CD4-positive, alpha-beta T cell (primary cell): ENCODE measurements around the gene ITIH2. TPM values are rescaled to one million over a fixed set of nuclear protein-coding genes. Genes with fewer than 3 reads are reported as not detected.
"Not testable (repeated sequence)": the region's sequence is repeated elsewhere in the genome, so short reads cannot be mapped to it uniquely, and the experiment has no call there.

Source experiments
- ATAC-seq: fragments of 200-7000 bp; cut with Tn5 transposase; one replicate; pipeline ENCODE4 v1.10.0; 2022; ENCODE audit warnings: mild to moderate bottlenecking; ENCODE audit not compliant: poor library complexity
- CTCF ChIA-PET: fragments of 350-600 bp; sonication (Branson Sonifier 250); formaldehyde crosslinking; loops from one replicate; lab custom pipeline; 2021; ENCODE audit warnings: antibody characterized with exemption, inconsistent platforms; lab: Charles Lee
- POLR2A ChIA-PET: fragments of 350-600 bp; sonication (Branson Sonifier 250); formaldehyde crosslinking; loops from one replicate; lab custom pipeline; 2021; ENCODE audit warnings: antibody characterized with exemption, inconsistent platforms; lab: Charles Lee
- DNase-seq, 14 experiments: peaks; one replicate each; pipeline ENCODE4 v3.0.0-alpha.2; 2013 to 2020; ENCODE audit warnings: mixed read lengths in 2 of 14
- H3K27ac ChIP-seq, 2 donors: one replicate each; pipeline versions ENCODE4 v1.5.1 to v1.7.0; 2013; ENCODE audit warnings: low read length in 2 of 2, low read depth in 1 of 2, mild to moderate bottlenecking in 1 of 2
- H3K27me3 ChIP-seq, 2 experiments: 1 replicate in 1 of 2; 2 replicates in 1 of 2; pipeline versions ENCODE4 v1.6.1 to v1.7.0; 2013; ENCODE audit warnings: low read length in 2 of 2, control low read depth in 1 of 2, mild to moderate bottlenecking in 1 of 2, moderate library complexity in 1 of 2; ENCODE audit not compliant: insufficient read depth in 2 of 2, control insufficient read depth in 1 of 2
- H3K36me3 ChIP-seq: one replicate; pipeline ENCODE4 v1.6.1; 2013; ENCODE audit warnings: low read length, control low read depth; ENCODE audit not compliant: insufficient read depth
- H3K4me1 ChIP-seq: one replicate; pipeline ENCODE4 v1.6.1; 2013; ENCODE audit warnings: low read length, control low read depth; ENCODE audit not compliant: insufficient read depth
- H3K4me3 ChIP-seq: one replicate; pipeline ENCODE4 v1.5.1; 2013; ENCODE audit warnings: mild to moderate bottlenecking, low read length, moderate library complexity
- H3K9me3 ChIP-seq, 2 experiments: 1 replicate in 1 of 2; 2 replicates in 1 of 2; pipeline versions ENCODE4 v1.6.1 to v1.7.0; 2013; ENCODE audit warnings: low read length in 2 of 2, mild to moderate bottlenecking in 2 of 2, control low read depth in 1 of 2, moderate library complexity in 1 of 2; ENCODE audit not compliant: control insufficient read depth in 1 of 2, insufficient read depth in 1 of 2
- H3K27ac Mint-ChIP-seq: one replicate; pipeline ENCODE4 v1.8.0; 2020; ENCODE audit warnings: mixed read lengths
- H3K27me3 Mint-ChIP-seq: one replicate; pipeline ENCODE4 v1.8.0; 2021; ENCODE audit warnings: mixed read lengths
- H3K36me3 Mint-ChIP-seq: one replicate; pipeline ENCODE4 v1.8.0; 2021; ENCODE audit warnings: low read depth, mixed read lengths
- H3K4me1 Mint-ChIP-seq: one replicate; pipeline ENCODE4 v1.8.0; 2021; ENCODE audit warnings: low read depth, mixed read lengths
- H3K4me3 Mint-ChIP-seq: one replicate; pipeline ENCODE4 v1.8.0; 2020; ENCODE audit warnings: mild to moderate bottlenecking, mixed read lengths
- H3K9me3 Mint-ChIP-seq: one replicate; pipeline ENCODE4 v1.8.0; 2020; ENCODE audit warnings: mixed read lengths
- CTCF ChIP-seq: fragments of 200-600 bp; IDR thresholded peaks from one replicate; pipeline ENCODE4 v1.8.0; 2022; ENCODE audit warnings: antibody characterized with exemption, mild to moderate bottlenecking
- intact Hi-C, 2 experiments: fragments of 100-400 bp; cut with DNase I in 1 of 2; cut with micrococcal nuclease in 1 of 2; formaldehyde crosslinking; loops; one replicate each; pipeline versions ENCODE4 v1.15.1 to v1.9.0; 2023 to 2025; cut with DNase I, micrococcal nuclease
- total RNA-seq, 174 experiments: library from RNA in 2 of 174; stranded (reverse) in 2 of 174; gene quantifications; one replicate each; pipeline ENCODE4 v1.2.3 and lab custom pipeline; 2021 to 2026

Gene ITIH2
- total RNA-seq, 2 experiments from 2014 or later: not detected

DNA sequence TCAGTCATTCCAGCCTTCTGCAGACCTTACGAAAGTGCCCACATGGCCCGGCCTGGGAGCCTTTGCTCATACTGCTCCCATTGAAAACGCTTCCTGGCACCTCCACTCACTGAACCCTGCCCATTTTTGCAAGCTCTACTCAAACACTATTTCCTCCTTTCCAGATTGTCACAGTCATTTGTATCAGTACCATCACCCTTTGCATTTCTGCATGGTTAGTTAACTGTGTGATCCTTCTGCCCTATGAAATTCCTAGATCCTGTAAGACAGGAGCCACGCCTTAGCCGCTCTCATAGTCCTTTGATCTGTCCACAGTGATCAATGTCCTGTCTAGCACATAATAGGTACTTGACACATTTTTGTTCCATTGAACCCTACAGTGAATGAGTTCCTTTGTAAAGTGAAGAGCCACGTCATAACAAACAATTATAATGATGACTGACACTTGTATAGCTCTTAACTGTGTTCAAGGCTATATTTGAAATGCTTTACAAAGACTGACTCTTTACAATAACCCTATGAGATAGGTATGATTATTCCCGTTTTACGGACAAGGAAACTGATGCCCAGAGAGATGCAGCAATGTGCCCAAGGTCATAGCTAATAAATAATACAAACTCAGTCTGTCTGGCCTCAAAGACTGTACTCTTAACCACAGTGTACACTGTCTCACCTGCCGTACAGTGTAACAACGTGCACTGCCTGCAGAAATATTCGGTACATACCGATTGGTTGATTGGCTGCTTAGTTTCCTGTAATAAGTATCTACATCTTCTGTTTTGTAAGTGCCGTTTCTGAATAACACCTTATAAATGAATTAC is 16.6 kb upstream of the ITIH2 start:
- H3K9me3 ChIP-seq: peaks cover 4 to 11% of the 10 kb centered on the region in 2 experiments
- no peak overlapping the region for H3K4me3 ChIP-seq
- TF ChIP-seq CTCF: no peak
- H3K27ac ChIP-seq: no peak overlapping the region
- peaks cover 5% of the 10 kb centered on the region for H3K4me1 Mint-ChIP-seq
- H3K27ac Mint-ChIP-seq: no peak overlapping the region
- CTCF ChIA-PET: interaction anchor here (0.6 to 4.9 kb wide), 16 partner anchors 9 to 1272 kb away, joined by 3 to 34 read pairs (median 3); no protein-coding TSS in a partner anchor
- no peaks in the 10 kb centered on the region for H3K36me3 ChIP-seq
- H3K36me3 Mint-ChIP-seq: no peaks in the 10 kb centered on the region
- H3K4me3 Mint-ChIP-seq: no peak overlapping the region
- H3K9me3 Mint-ChIP-seq: peaks cover 2% of the 10 kb centered on the region
- POLR2A ChIA-PET: interaction anchor here (0.6 to 1.0 kb wide), 3 partner anchors 161 to 276 kb away, joined by 3 to 8 read pairs (median 3); partner anchors contain the start of gene SFMBT2
- H3K27me3 Mint-ChIP-seq: peaks cover 7% of the 10 kb centered on the region
- no peak for DNase-seq
- H3K27me3 ChIP-seq: no peaks in the 10 kb centered on the region
- no peaks in the 10 kb centered on the region for H3K4me1 ChIP-seq
- intact Hi-C loops: loop anchor here (1.0 to 10.0 kb wide), 9 partner anchors 161 to 1616 kb away; partner anchors contain the start of gene SFMBT2 (in 1 of the 2)
- ATAC-seq: no peak

DNA sequence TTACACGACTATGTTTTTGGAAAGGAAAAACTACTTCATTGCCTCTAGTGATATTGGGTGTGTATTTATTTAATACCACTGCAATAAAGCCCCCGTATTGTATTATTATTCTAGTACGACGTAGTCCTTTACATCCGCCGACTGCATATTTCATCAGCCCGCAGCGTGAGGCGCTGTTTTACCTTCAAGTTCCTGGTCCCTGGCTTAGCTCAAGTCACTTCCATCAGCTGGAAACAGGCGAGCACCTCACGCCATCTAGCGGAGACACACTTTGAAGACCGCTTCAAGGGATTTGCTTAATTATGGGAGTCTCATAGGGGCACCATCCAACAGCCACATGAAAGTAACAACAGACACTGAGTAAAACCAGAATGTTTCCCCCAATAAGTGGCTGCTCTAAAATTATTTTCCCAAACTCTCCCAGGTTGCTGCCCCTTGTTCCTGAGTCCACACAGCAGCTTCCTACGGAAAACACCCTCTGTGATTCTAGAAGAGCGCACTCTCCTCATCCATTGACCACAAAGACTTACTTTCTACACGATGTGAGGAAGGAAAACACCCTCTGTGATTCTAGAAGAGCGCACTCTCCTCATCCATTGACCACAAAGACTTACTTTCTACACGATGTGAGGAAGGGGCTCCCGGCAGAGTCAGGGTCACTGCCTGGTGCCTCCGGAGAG is 15.7 kb upstream of the ITIH2 start:
- ChIA-PET POLR2A (interaction anchor here (0.6 to 1.0 kb wide), 4 partner anchors 113 to 277 kb away, joined by 3 to 8 read pairs (median 3); partner anchors contain the start of gene SFMBT2), CTCF (interaction anchor here (0.7 to 4.9 kb wide), 15 partner anchors 10 to 1272 kb away, joined by 3 to 34 read pairs (median 3); no protein-coding TSS in a partner anchor)
- peak; percentile 89 for TF ChIP-seq CTCF
- H3K4me3 ChIP-seq: no peak overlapping the region
- H3K27me3 ChIP-seq: no peaks in the 10 kb centered on the region
- intact Hi-C loops: loop anchor here (1.0 to 10.0 kb wide), 9 partner anchors 162 to 1615 kb away; partner anchors contain the start of gene SFMBT2 (in 1 of the 2)
- no peaks in the 10 kb centered on the region for H3K4me1 ChIP-seq
- Mint-ChIP-seq H3K36me3 (no peaks in the 10 kb centered on the region), H3K4me3 (no peak overlapping the region), H3K9me3 (peaks cover 2% of the 10 kb centered on the region), H3K4me1 (peaks cover 5% of the 10 kb centered on the region), H3K27ac (no peak overlapping the region), H3K27me3 (peaks cover 7% of the 10 kb centered on the region)
- no peak overlapping the region for H3K27ac ChIP-seq
- peak; percentile 57 to 90 (median 66) for DNase-seq
- ATAC-seq: peak; percentile 99
- peaks cover 12 to 18% of the 10 kb centered on the region in 2 experiments for H3K9me3 ChIP-seq
- no peaks in the 10 kb centered on the region for H3K36me3 ChIP-seq

GRCh38 chr10:7689591-7689990 is 13.5 kb upstream of the ITIH2 start:
- Histone ChIP-seq H3K4me3 (no peak overlapping the region), H3K4me1 (no peaks in the 10 kb centered on the region), H3K27me3 (no peaks in the 10 kb centered on the region), H3K27ac (no peak overlapping the region), H3K9me3 (peaks cover 20% of the 10 kb centered on the region in 2 experiments), H3K36me3 (no peaks in the 10 kb centered on the region)
- Mint-ChIP-seq H3K9me3 (peaks cover 4% of the 10 kb centered on the region), H3K27ac (no peak overlapping the region), H3K27me3 (no peaks in the 10 kb centered on the region), H3K4me1 (peaks cover 5% of the 10 kb centered on the region), H3K36me3 (no peaks in the 10 kb centered on the region), H3K4me3 (no peak overlapping the region)
- ChIA-PET POLR2A (no interaction called here), CTCF (no interaction called here)
- ATAC-seq (no peak), DNase-seq (no peak)
- intact Hi-C loops: loop anchor here (5.0 to 10.0 kb wide), 5 partner anchors 267 to 1613 kb away; partner anchors contain the start of gene SFMBT2 (in 1 of the 2)
- TF ChIP-seq CTCF: no peak

DNA sequence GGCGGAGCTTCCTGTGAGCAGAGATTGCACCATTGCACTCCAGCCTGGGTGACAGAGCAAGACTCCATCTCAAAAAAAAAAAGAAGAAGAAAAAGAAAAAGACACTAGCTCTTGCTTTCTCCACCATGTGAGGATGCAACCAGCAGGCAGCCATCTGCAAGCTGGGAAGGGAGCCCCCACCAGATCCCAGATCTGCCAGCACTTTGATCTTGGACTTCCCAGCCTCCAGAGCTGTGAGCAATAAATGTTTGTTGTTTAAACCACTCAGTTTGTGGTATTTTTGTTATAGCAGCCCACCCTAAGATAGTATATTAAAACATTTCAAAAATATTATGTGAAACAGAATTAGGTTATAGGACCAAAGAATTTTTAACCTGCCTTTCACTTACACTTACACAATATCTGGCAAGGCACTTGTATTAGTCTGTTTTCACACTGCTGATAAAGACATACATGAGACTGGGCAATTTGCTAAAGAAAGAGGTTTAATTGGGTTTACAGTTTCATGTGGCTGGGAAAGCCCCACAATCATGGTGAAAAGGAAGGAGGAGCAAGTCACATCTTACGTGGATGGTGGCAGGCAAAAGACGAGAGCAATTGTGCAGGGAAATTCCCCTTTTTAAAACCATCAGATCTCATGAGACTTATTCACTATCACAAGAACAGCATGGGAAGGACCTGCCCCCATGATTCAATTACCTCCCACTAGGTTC is 12.1 kb upstream of the ITIH2 start:
- H3K9me3 Mint-ChIP-seq, H3K4me3 Mint-ChIP-seq, CTCF ChIA-PET, H3K27me3 ChIP-seq, H3K27ac ChIP-seq, H3K36me3 ChIP-seq, ATAC-seq, H3K4me1 Mint-ChIP-seq, H3K27ac Mint-ChIP-seq, H3K27me3 Mint-ChIP-seq, H3K4me1 ChIP-seq, H3K4me3 ChIP-seq, H3K36me3 Mint-ChIP-seq, intact Hi-C loops, POLR2A ChIA-PET: not testable (repeated sequence)
- H3K9me3 ChIP-seq: peaks cover 20% of the 10 kb centered on the region in 2 experiments
- DNase-seq: peak in 2 of 14 experiments; percentile 27 to 44
